ENCODE results near the gene TRA2A. TPM values are rescaled to one million over a fixed set of nuclear protein-coding genes. Genes with fewer than 3 reads are reported as not detected.
A peak's percentile ranks its signal among the peaks of the same experiment; 100 is the strongest.

Gene TRA2A
- total RNA-seq, 4 donors from 2014 or later, result 12.6 to 50.0 (median 27.1) TPM

DNA sequence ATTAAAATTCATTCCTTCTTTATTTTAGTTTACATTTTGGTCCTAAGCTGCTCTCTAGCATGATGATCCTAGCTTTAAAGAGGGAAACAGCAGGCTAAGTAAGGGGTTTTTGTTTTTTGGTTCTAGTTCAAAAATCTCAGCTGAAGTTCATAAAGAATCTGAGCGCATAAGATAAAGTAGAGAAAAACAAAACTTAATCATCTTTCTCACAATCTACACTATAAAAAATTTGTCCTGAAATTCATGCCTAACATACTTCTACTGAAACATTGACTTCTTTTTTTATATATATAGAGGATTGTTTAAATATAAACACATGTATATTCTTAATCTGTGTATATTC, 54.7 kb downstream of the TRA2A start:
- Histone ChIP-seq H3K9me3 (peaks cover 0 to 4% (median 0%) of the 10 kb centered on the region in 3 donors), H3K4me1 (peaks cover 0 to 15% (median 9%) of the 10 kb centered on the region in 3 donors), H3K4me3 (no peak overlapping the region), H3K27me3 (peaks cover 94% of the 10 kb centered on the region), H3K27ac (no peak overlapping the region), H3K36me3 (no peaks in the 10 kb centered on the region)
- ATAC-seq, result no peak
- 80 to 85% methylated on average over 1 of the region's 1 CpG for whole genome bisulfite sequencing, 2 donors (ENCODE audit: low coverage in 1 of 2)
- no peak for TF ChIP-seq POLR2AphosphoS5 (IDR thresholded peaks at IDR 0.05)
- TF ChIP-seq EP300 (IDR thresholded peaks at IDR 0.05), result no peak
- no peak for TF ChIP-seq CTCF (IDR thresholded peaks at IDR 0.05)
- TF ChIP-seq POLR2A (IDR thresholded peaks at IDR 0.05), result no peak

GRCh38 chr7:23476286-23477156, 55.3 kb downstream of the TRA2A start:
- ATAC-seq, result no peak
- no peak overlapping the region for H3K4me3 ChIP-seq

GRCh38 chr7:23475576-23475839, 56.3 kb downstream of the TRA2A start:
- H3K4me1 ChIP-seq, result peaks cover 0 to 27% (median 16%) of the 10 kb centered on the region in 3 donors
- no peaks in the 10 kb centered on the region for H3K36me3 ChIP-seq
- TF ChIP-seq POLR2AphosphoS5 (IDR thresholded peaks at IDR 0.05), result no peak
- TF ChIP-seq CTCF (IDR thresholded peaks at IDR 0.05), result no peak
- no peak for TF ChIP-seq POLR2A (IDR thresholded peaks at IDR 0.05)
- no peak for TF ChIP-seq EP300 (IDR thresholded peaks at IDR 0.05)
- peaks cover 100% of the 10 kb centered on the region for H3K27me3 ChIP-seq
- no peak overlapping the region for H3K4me3 ChIP-seq
- peaks cover 0 to 4% (median 0%) of the 10 kb centered on the region in 3 donors for H3K9me3 ChIP-seq
- no peak overlapping the region for H3K27ac ChIP-seq
- no peak for ATAC-seq

More at GRCh38 chr7:23476286-23477156, 55.3 kb downstream of the TRA2A start:
- no peak overlapping the region for H3K27ac ChIP-seq
- H3K4me1 ChIP-seq, result peaks cover 0 to 16% (median 9%) of the 10 kb centered on the region in 3 donors
- peaks cover 97% of the 10 kb centered on the region for H3K27me3 ChIP-seq
- peaks cover 0 to 4% (median 0%) of the 10 kb centered on the region in 3 donors for H3K9me3 ChIP-seq
- TF ChIP-seq CTCF (IDR thresholded peaks at IDR 0.05) (no peak), POLR2AphosphoS5 (IDR thresholded peaks at IDR 0.05) (no peak), EP300 (IDR thresholded peaks at IDR 0.05) (no peak), POLR2A (IDR thresholded peaks at IDR 0.05) (no peak)
- H3K36me3 ChIP-seq, result no peaks in the 10 kb centered on the region

DNA sequence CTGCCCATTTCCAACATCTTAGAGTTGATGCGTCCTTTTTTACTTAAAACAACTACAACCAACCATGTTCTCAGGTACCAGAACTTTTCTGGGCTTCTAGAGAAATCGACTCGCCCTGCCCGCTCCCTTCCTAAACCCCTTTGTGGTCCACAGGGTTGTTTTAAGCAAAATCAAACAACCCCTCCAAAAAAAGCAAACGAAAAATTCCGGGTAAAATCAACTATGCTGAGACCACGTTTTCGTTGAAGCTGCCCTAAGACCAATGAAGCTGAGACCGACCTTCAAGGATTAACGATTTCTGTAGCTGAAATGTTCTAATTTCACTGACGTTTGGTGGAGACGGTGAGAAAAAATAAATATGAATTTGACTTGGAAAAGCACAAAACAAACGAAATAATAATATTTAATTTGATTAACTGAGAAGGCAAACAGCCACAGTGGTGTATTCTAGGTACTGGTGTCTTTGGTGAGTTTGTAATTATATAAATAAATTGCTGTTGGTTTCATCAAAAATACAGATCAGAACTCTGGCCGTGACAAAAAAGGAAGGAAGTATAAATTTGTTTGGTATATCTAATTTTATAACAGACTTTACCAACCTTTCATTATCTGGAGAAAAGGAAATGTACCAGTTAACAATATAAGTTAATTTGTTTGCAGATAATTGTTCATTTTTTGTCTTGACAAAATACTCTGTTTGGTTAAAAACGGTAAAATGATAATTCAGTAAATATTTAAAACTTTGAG, 56.8 kb downstream of the TRA2A start:
- 5 to 7% methylated on average over 10 to 14 of the region's 15 CpGs for WGBS, 2 donors (ENCODE audit: low coverage in 1 of 2)
- ATAC-seq, result no peak
- no peak for TF ChIP-seq POLR2AphosphoS5 (IDR thresholded peaks at IDR 0.05)
- no peak for TF ChIP-seq EP300 (IDR thresholded peaks at IDR 0.05)
- TF ChIP-seq CTCF (IDR thresholded peaks at IDR 0.05), result no peak
- no peak for TF ChIP-seq POLR2A (IDR thresholded peaks at IDR 0.05)
- Histone ChIP-seq H3K27me3 (peaks cover 100% of the 10 kb centered on the region), H3K9me3 (peaks cover 0 to 4% (median 0%) of the 10 kb centered on the region in 3 donors), H3K27ac (no peak overlapping the region), H3K4me1 (peaks cover 0 to 32% (median 21%) of the 10 kb centered on the region in 3 donors), H3K4me3 (peak overlapping the region in 1 of 2 donors; percentile 33), H3K36me3 (no peaks in the 10 kb centered on the region)

Measured in gastroesophageal sphincter (tissue), 4 donors.